SK-N-MC (cell line): ENCODE data around the gene RCN1.

ENCODE experiments used
- DNase-seq: peaks from one replicate; pipeline ENCODE4 v3.0.0-alpha.2; 2011; ENCODE audit warnings: low read depth, low spot score
- H3K27ac ChIP-seq: fragments of 200-600 bp; sonication (generic); 2 replicates; pipeline ENCODE4 v1.5.1; 2016; ENCODE audit warnings: mixed run types
- H3K36me3 ChIP-seq: fragments of 200-600 bp; sonication (generic); 2 replicates; pipeline ENCODE4 v1.6.1; 2017; ENCODE audit warnings: antibody characterized with exemption, low read length, mixed read lengths; ENCODE audit not compliant: insufficient read depth
- H3K4me3 ChIP-seq: fragments of 200-600 bp; sonication (generic); 2 replicates; pipeline ENCODE4 v1.5.1; 2016
- H3K9ac ChIP-seq: fragments of 200-600 bp; sonication (generic); 2 replicates; pipeline ENCODE4 v1.8.0; 2017; ENCODE audit warnings: mixed run types, mixed read lengths; ENCODE audit not compliant: insufficient read length
- H3K9me3 ChIP-seq: fragments of 200-600 bp; sonication (generic); 2 replicates; pipeline ENCODE4 v1.6.1; 2017; ENCODE audit warnings: low read depth, mild to moderate bottlenecking, antibody characterized with exemption, low read length, moderate library complexity, mixed read lengths
- EZH2 ChIP-seq: fragments of 200-600 bp; sonication (generic); IDR thresholded peaks from one replicate; pipeline ENCODE4 v1.6.1; 2017; ENCODE audit warnings: antibody characterized with exemption
- FOXP2 ChIP-seq: optimal IDR thresholded peaks from 2 replicates; pipeline ENCODE3; 2011; ENCODE audit warnings: mild to moderate bottlenecking, moderate library complexity; ENCODE audit not compliant: insufficient read depth; ENCODE audit errors: extremely low read length, control extremely low read depth
- POLR2AphosphoS5 ChIP-seq: IDR thresholded peaks from 2 replicates; pipeline ENCODE4 v1.6.1; 2012; ENCODE audit warnings: mild to moderate bottlenecking, low read depth, low read length, borderline replicate concordance

Gene RCN1

DNA sequence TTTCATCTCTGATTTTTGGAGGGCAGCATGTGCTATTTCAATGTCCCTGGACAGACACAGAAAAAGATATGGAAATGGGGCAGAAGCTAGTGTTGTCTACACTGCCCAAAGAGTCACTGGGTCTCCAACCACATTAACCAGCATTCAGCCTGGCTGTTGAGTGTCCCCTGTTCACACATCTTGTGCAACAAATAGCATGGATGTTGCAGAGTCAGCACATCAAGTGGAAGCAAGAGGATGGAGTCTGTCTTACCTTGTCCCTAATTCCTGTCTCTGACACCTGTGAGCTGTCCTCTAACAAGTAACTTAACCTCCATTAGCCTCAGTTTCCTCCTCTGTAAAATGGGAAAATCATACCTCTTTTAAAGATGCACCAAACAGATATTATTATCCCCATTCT is 60.2 kb downstream of the RCN1 start:
- Histone ChIP-seq H3K36me3 (no peaks in the 10 kb centered on the region), H3K9me3 (no peaks in the 10 kb centered on the region), H3K4me3 (no peak overlapping the region), H3K9ac (no peak overlapping the region), H3K27ac (no peak overlapping the region)
- no peak for DNase-seq
- no peak for TF ChIP-seq FOXP2
- no peak for TF ChIP-seq POLR2AphosphoS5
- TF ChIP-seq EZH2: no peak

DNA sequence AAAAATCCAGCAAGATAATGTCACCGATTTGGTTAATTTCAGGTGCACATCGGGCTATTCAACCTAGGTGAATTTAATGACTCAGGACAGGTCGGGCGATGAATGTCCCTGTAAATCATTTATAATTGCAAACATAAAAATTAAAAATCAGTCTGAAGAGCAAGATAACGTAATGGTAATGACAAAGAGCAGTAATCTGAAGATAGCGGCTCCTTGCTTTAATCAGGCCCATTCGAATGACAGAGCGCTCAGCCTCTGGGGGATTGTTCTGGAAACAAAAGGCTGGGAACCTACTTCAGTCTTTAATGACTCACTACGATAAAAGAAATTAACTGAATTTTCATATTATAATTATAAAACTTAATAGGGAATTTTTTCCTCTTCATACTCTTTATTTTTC is 61.3 kb downstream of the RCN1 start:
- Histone ChIP-seq H3K9me3 (no peaks in the 10 kb centered on the region), H3K4me3 (no peak overlapping the region), H3K27ac (no peak overlapping the region), H3K36me3 (no peaks in the 10 kb centered on the region), H3K9ac (no peak overlapping the region)
- DNase-seq: no peak
- TF ChIP-seq FOXP2 (no peak), EZH2 (no peak), POLR2AphosphoS5 (no peak)

DNA sequence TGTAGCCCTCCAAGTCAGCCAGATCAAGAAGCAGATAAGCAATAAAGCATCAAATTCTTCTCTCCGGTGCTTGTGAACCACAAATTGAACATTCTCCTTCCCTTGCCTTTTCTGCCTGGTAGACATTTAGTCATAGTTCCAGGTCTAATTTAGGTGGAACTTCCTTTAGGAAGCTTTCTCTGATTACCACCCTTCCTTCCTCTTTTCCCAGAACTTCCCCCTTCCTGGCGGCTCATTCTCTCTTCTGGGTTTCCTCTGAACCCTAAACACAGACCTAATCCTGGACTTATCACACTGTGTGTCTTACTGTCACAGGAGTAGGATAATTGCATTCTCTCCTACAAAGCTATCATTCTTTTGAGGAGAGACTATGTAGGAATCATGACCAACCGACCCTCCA is 61.9 kb downstream of the RCN1 start:
- no peak overlapping the region for H3K27ac ChIP-seq
- DNase-seq: no peak
- no peak overlapping the region for H3K4me3 ChIP-seq
- no peak for TF ChIP-seq EZH2
- no peak for TF ChIP-seq FOXP2
- no peak for TF ChIP-seq POLR2AphosphoS5
- H3K36me3 ChIP-seq: no peaks in the 10 kb centered on the region
- H3K9me3 ChIP-seq: no peaks in the 10 kb centered on the region
- H3K9ac ChIP-seq: no peak overlapping the region

DNA sequence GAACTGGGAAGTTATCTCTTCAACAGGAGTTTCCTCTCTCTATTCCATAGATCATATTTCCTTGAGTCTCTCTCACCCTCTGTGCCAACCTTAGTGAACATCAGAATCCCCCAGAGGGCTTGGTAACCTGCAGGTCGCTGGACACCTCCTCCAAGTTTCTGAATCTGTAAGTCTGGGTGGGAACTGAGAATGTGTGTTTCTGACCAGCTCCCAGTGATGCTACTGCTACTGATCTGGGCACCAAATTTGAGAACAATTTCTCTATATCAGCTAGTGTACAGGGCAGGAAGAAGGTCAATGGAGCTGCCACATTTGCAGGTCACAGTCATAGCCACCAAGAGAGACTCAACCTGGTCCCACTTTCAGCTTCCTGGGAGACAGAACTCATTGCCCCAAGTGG is 62.9 kb downstream of the RCN1 start:
- Histone ChIP-seq H3K9ac (no peak overlapping the region), H3K9me3 (no peaks in the 10 kb centered on the region), H3K4me3 (no peak overlapping the region), H3K36me3 (no peaks in the 10 kb centered on the region), H3K27ac (no peak overlapping the region)
- DNase-seq: no peak
- TF ChIP-seq POLR2AphosphoS5 (no peak), EZH2 (no peak), FOXP2 (no peak)

DNA sequence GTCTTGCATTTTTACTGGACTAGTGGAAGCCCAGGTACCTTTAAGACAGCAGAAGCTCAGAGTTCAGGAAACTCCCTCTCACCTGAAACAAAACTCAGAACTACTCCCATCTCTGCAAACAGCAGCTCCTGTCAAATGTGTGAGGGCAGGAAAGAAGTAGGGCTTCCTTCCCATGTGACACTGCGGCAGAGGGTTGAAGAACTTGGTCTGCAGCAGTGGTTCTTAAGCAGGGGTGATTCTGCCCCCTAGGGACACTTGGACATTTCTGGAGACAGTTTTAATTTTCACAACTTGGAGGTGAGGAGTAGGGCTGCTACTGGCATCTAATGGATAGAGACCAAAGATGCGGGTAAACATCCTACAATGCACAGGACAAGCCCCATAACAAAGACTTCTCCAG is 63.4 kb downstream of the RCN1 start:
- Histone ChIP-seq H3K4me3 (no peak overlapping the region), H3K27ac (no peak overlapping the region), H3K9me3 (no peaks in the 10 kb centered on the region), H3K36me3 (no peaks in the 10 kb centered on the region), H3K9ac (no peak overlapping the region)
- TF ChIP-seq POLR2AphosphoS5: no peak
- no peak for TF ChIP-seq FOXP2
- no peak for TF ChIP-seq EZH2
- no peak for DNase-seq
